NCI-H1092 treated with DMSO at 0.1 percent for 48 hours (cell line): ENCODE results near the gene DAGLA.

Source experiments
- DNase-seq: peaks from one replicate; lab custom pipeline; 2025; lab: John Stamatoyannopoulos, UW

The DAGLA gene

DNA sequence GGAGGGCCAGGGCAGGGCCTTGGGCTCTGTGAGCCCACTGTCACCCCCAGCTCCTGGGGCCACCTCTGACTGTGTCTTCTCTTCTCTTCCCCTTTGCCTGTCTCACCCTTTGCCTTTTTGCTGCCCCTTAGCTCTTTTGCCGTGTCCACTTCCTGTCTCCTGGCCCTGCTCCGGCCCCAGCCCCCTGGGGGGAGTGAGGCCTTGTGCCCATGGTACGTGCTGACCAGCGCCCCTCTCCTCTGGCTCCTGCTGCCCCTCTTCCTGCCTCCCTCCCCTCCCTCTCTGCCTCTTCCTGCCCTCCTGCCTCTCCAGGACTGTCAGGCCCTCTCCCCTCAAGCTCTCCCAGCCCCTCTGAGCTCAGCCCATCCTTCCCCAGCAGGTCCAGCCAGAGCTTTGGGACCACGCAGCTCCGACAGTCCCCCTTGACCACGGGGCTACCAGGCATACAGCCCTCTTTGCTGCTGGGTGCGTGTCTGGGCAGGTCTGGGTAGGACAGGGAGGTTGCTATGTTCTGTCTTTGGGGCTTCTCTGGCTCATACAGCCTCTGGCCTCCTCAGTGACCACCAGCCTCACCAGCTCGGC lies 100.5 kb downstream of the DAGLA start:
- no peak for DNase-seq

- no peak for DNase-seq
These were observed 101.4 kb downstream of the DAGLA start for GRCh38 chr11:61781585-61781984.

GRCh38 chr11:61782299-61782698 lies 102.1 kb downstream of the DAGLA start:
- no peak for DNase-seq

- DNase-seq, result no peak
These were observed 102.7 kb downstream of the DAGLA start for GRCh38 chr11:61782841-61783240.

DNA sequence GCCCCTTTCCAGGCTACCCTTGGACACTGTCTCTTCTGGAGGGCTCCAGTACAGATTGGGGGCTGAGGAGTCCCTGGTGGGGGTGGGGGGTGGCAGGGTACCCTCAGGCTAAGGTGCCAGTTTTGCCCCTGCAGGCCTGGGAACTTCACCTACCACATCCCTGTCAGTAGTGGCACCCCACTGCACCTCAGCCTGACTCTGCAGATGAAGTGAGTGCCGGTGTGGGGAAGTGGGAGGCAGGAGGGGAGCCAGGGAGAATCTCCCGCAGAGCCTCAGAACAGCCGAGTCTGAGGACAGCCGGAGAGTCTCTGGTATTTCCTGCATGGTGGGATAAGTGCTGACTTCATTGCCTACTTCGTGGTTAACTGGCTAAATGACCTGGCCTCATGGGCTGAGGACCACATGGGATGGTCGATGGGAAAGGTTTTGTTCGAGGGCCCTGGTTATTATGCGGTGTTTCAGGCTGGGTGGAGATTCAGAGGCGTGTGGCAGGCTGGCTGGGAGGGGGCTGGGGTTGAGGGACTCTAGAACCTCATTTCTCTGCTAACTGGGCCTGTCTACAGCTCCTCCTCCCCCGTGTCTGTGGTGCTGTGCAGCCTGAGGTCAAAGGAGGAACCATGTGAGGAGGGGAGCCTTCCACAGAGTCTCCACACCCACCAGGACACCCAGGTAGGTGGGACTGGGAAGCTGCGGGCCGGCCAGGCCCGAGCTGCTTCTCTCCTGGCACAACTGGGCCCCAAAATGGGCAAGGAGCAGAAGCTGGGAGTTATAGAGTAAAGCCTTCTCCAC lies 103.7 kb downstream of the DAGLA start:
- DNase-seq, result no peak

DNA sequence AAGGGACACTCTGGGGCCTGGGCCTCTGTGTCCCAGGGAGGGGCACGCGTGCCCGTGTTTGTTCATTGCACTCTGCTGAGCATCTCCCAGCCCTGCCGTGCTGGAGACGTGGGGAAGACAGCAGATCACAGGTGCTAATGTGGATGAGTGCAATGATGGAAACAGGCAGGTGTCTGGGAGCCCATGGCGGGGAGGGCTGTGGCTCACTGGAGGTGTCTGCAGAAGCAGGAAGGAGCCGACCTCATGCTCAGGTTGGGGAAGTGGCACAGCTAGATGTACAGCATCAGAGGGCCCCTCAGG lies 104.3 kb downstream of the DAGLA start:
- DNase-seq, result no peak

DNA sequence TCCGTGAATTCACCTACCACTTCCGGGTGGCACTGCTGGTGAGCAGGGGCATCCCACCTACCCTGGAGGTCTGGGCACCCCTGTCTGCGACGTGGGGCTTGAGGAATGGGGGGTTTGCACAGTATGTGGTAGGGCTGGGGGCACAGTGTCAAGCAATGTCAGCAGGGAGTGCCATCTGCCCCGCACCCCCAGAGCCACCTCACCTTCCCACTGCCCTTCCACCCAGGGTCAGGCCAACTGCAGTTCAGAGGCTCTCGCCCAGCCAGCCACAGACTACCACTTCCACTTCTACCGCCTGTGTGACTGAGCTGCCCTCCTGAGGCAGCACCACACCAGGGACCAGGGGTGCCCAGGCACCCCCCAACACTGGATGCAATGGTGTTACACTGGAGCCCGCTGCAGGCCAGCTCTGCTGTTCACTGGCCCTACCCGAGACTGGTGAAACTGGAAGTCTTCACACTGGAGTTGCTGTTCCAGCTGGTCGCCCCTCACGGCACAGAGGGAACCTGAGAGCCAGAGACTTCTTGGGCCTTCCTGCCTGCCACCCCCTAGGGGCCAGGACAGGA lies 105.7 kb downstream of the DAGLA start:
- no peak for DNase-seq

GRCh38 chr11:61787928-61788491 lies 107.8 kb downstream of the DAGLA start:
- peak; percentile 20 for DNase-seq

DNA sequence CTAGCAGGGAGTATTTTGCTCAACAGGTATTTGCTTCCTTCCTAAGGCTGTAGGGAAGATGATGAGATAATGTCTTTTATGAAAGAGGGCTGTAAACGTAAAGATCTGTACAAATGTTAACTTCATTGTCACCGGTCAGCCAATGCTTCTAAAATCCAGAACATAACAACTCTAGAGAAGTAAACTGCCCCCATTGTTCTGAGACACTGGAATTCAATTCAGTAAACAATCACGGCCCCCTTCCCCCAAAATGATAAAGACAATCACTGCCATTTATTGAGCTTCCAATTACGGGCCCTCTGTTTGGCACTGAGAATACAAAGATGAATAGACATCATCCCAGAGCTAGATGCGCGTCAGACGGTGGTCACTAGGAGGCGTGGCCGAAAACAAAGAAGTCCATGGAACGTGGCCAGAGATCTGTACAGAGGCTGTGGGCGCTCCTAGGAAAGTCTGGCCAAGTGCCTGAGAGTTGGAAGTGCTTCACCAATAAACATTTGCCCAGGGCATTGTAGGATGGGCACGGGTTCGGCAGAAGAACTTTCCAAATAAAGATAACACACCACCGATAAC lies 111.6 kb downstream of the DAGLA start:
- DNase-seq, result peak; percentile 87

DNA sequence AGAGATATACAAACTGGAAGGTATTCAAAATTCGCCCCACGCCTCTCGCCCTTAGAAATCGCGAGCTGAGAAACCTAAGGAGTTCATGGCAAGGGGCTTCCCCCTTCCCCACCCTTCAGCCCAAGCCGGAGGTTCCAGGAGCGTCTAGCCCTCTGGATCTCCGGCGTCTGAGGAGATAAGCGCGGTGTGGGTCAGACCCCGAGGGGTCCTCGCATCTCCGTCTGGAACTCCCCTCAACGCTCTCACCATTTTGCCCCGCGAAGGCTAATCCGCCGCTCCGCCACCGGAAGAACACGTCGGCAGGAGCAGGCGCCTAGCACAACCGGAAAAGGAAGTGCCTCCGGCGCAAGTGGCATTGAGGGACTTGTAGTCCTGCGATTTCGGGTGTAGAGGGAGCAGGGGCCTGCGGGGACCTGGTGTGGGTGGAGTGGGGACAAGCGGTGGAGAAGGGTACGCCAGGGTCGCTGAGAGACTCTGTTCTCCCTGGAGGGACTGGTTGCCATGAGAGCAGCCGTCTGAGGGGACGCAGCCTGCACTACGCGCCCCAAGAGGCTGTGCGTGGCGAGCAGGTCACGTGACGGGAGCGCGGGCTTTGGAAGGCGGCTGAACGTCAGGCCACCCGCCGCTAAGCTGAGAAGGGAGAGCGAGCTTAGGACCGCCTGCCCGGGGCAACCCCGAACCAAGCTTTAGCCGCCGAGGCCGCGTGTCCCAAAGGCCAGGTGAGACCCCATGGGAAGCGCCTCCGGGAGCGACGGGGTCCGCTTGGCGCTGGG lies 112.3 kb downstream of the DAGLA start, which contains the start of the genes FEN1 and TMEM258:
FEN1 (plus strand) TSS at position 602 of the 773 bp plus-strand sequence. CDS start 2,451 bp downstream, outside the sequence.
TMEM258 (minus strand) TSS at position 290 of the 773 bp plus-strand sequence; CDS start at position 249, 41 bp downstream.
- peak; percentile 99 for DNase-seq

DNA sequence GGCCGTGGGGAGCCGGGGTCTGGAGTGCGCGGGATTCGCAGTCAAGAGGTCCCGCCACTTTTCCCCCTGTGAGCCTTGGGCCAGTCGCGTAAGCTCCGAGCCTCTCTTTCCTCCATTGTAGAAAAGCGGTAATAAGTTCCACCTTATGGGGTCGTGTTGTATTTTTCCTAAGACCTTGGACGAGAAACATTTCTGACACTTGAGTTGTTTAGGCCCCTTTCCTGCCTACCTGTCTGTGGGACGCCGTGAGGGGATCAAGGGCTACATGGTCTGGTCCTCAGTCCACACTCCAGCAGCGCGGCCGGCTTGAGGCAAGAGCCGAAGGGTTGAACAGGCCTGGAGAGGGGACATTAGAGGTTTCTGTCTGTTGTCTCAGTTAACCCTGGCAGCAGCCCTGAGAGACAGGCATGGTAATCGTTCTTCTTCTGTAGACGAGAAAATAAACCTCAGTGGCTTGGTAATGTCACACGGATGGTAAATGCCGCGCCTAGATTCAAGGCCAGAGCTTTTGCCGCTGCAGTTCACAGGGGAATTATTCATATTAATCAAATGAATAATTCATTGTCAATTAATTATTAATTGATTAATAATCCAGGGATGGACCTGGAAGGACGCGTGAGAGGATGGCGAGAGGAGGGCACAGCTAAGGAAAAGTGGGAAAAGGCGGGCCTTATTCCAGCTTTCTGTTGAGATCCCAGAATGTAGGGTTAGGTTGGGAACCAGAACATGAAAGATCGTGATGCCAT lies 113.1 kb downstream of the DAGLA start:
- peak; percentile 79 for DNase-seq

GRCh38 chr11:61793829-61794204 lies 113.6 kb downstream of the DAGLA start:
- no peak for DNase-seq

- DNase-seq, result no peak
These were observed 114.4 kb downstream of the DAGLA start for GRCh38 chr11:61794579-61794978.

DNA sequence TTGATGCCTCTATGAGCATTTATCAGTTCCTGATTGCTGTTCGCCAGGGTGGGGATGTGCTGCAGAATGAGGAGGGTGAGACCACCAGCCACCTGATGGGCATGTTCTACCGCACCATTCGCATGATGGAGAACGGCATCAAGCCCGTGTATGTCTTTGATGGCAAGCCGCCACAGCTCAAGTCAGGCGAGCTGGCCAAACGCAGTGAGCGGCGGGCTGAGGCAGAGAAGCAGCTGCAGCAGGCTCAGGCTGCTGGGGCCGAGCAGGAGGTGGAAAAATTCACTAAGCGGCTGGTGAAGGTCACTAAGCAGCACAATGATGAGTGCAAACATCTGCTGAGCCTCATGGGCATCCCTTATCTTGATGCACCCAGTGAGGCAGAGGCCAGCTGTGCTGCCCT lies 115.3 kb downstream of the DAGLA start:
- no peak for DNase-seq

DNA sequence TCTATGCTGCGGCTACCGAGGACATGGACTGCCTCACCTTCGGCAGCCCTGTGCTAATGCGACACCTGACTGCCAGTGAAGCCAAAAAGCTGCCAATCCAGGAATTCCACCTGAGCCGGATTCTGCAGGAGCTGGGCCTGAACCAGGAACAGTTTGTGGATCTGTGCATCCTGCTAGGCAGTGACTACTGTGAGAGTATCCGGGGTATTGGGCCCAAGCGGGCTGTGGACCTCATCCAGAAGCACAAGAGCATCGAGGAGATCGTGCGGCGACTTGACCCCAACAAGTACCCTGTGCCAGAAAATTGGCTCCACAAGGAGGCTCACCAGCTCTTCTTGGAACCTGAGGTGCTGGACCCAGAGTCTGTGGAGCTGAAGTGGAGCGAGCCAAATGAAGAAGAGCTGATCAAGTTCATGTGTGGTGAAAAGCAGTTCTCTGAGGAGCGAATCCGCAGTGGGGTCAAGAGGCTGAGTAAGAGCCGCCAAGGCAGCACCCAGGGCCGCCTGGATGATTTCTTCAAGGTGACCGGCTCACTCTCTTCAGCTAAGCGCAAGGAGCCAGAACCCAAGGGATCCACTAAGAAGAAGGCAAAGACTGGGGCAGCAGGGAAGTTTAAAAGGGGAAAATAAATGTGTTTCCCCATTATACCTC lies 115.8 kb downstream of the DAGLA start:
- DNase-seq, result no peak
